Loucy (cell line): Measurements from ENCODE around the gene TNFRSF25.

Experiments used
- H2AFZ ChIP-seq: fragments of 200-600 bp; sonication (generic); 2 replicates; pipeline ENCODE4 v1.6.0; 2016; ENCODE audit warnings: antibody characterized with exemption, mild to moderate bottlenecking, low read length, moderate library complexity
- H3F3A ChIP-seq: fragments of 200-600 bp; 2 replicates; pipeline ENCODE4 v1.6.0; 2016; ENCODE audit warnings: antibody characterized with exemption, low read depth, mild to moderate bottlenecking
- H3K27me3 ChIP-seq: fragments of 200-600 bp; sonication (generic); 2 replicates; pipeline ENCODE4 v1.6.1; 2014; ENCODE audit warnings: low read length, mild to moderate bottlenecking; ENCODE audit not compliant: insufficient read depth, poor library complexity, severe bottlenecking
- H3K36me3 ChIP-seq: fragments of 200-600 bp; sonication (generic); 2 replicates; pipeline ENCODE4 v1.6.1; 2016; ENCODE audit warnings: low read length; ENCODE audit not compliant: insufficient read depth
- H3K4me1 ChIP-seq: fragments of 200-600 bp; sonication (generic); 2 replicates; pipeline ENCODE4 v1.5.1; 2014; ENCODE audit warnings: low read length, mild to moderate bottlenecking; ENCODE audit not compliant: insufficient read depth, poor library complexity, severe bottlenecking
- H3K4me2 ChIP-seq: fragments of 200-600 bp; sonication (generic); 2 replicates; pipeline ENCODE4 v1.6.0; 2014; ENCODE audit warnings: antibody characterized with exemption, low read length, low read depth, mild to moderate bottlenecking; ENCODE audit not compliant: poor library complexity, severe bottlenecking
- H3K4me3 ChIP-seq: fragments of 200-600 bp; sonication (generic); 2 replicates; pipeline ENCODE4 v1.5.1; 2014; ENCODE audit warnings: low read length, mild to moderate bottlenecking, mixed read lengths; ENCODE audit not compliant: poor library complexity, severe bottlenecking
- H3K79me2 ChIP-seq: fragments of 200-600 bp; sonication (generic); 2 replicates; pipeline ENCODE4 v1.6.1; 2014; ENCODE audit warnings: low read length; ENCODE audit not compliant: insufficient read depth
- H3K9ac ChIP-seq: fragments of 200-600 bp; sonication (generic); 2 replicates; pipeline ENCODE4 v1.6.0; 2014; ENCODE audit warnings: mild to moderate bottlenecking, low read depth, low read length, moderate library complexity; ENCODE audit not compliant: poor library complexity, severe bottlenecking
- H3K9me2 ChIP-seq: fragments of 200-600 bp; sonication (generic); replicated peaks from 2 replicates; pipeline ENCODE4 v1.6.1; 2016; ENCODE audit warnings: low read depth, low read length, mixed read lengths
- H3K9me3 ChIP-seq: fragments of 200-600 bp; sonication (generic); 2 replicates; pipeline ENCODE4 v1.6.1; 2014; ENCODE audit warnings: mild to moderate bottlenecking, antibody characterized with exemption, low read length, low read depth; ENCODE audit not compliant: insufficient read depth
- H4K20me1 ChIP-seq: fragments of 200-600 bp; sonication (generic); 2 replicates; pipeline ENCODE4 v1.6.0; 2014; ENCODE audit warnings: antibody characterized with exemption, low read length, mild to moderate bottlenecking; ENCODE audit not compliant: insufficient read depth, poor library complexity, severe bottlenecking
- EZH2phosphoT487 ChIP-seq: fragments of 200-600 bp; IDR thresholded peaks from 2 replicates; pipeline ENCODE4 v1.6.1; 2018; ENCODE audit warnings: antibody characterized with exemption, mild to moderate bottlenecking, moderate library complexity, borderline replicate concordance
- TF ChIP-seq, protein P1 (sequence below): fragments of 200-600 bp; sonication (generic); conservative IDR thresholded peaks from 2 replicates; pipeline ENCODE4 v1.5.1; 2014; ENCODE audit warnings: mild to moderate bottlenecking, antibody characterized with exemption, low read length

The TNFRSF25 gene

DNA sequence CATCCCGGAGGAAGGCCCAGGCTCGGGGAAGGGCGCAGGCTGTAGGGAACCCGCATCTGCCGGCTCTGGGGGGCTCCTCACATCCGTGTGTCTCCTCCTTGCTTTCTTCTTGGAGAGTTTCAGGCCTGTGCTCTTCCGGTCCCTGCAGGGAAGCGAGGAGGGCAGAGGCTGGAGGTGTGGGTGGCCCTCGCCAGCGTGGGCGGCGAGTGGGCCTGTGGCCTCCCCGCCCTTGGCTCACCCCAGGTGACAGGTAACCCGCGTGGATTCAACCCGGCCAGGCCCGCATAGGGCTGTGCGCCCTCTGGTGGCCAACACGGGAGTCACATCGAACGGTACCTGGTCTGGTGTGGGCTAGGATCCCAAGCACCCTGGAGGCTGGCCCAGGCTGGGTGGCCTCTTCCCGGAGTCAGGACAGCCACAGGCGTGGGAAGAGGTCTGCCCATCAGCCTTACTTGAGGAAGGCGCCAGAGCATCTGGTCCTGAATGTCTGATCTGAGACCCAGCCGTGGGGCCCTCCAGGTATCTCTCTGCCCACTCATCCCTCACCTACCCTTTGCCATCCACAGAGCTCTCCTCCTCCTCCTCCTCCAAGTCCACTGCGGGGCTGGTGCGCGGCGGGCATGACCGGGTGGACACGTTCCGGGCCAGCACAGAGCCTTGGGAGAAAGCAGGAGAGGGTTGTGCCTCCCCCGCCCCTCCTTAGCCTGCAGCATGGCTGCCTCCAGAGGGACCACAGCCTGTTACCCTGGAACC lies 9.6 kb upstream of the TNFRSF25 start:
- H4K20me1 ChIP-seq = no peaks in the 10 kb centered on the region
- no peaks in the 10 kb centered on the region for H3K9me2 ChIP-seq
- H3K36me3 ChIP-seq = no peaks in the 10 kb centered on the region
- H3K9me3 ChIP-seq = no peaks in the 10 kb centered on the region
- H3K79me2 ChIP-seq = no peaks in the 10 kb centered on the region
- no peak overlapping the region for H3K4me2 ChIP-seq
- TF ChIP-seq, protein P1, sequence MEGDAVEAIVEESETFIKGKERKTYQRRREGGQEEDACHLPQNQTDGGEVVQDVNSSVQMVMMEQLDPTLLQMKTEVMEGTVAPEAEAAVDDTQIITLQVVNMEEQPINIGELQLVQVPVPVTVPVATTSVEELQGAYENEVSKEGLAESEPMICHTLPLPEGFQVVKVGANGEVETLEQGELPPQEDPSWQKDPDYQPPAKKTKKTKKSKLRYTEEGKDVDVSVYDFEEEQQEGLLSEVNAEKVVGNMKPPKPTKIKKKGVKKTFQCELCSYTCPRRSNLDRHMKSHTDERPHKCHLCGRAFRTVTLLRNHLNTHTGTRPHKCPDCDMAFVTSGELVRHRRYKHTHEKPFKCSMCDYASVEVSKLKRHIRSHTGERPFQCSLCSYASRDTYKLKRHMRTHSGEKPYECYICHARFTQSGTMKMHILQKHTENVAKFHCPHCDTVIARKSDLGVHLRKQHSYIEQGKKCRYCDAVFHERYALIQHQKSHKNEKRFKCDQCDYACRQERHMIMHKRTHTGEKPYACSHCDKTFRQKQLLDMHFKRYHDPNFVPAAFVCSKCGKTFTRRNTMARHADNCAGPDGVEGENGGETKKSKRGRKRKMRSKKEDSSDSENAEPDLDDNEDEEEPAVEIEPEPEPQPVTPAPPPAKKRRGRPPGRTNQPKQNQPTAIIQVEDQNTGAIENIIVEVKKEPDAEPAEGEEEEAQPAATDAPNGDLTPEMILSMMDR = peak; percentile 91
- TF ChIP-seq EZH2phosphoT487 = no peak
- no peaks in the 10 kb centered on the region for H3K4me1 ChIP-seq
- H3K9ac ChIP-seq = no peak overlapping the region
- no peak overlapping the region for H3K4me3 ChIP-seq
- H3F3A ChIP-seq = no peaks in the 10 kb centered on the region
- H3K27me3 ChIP-seq = no peaks in the 10 kb centered on the region
- H2AFZ ChIP-seq = no peak overlapping the region

DNA sequence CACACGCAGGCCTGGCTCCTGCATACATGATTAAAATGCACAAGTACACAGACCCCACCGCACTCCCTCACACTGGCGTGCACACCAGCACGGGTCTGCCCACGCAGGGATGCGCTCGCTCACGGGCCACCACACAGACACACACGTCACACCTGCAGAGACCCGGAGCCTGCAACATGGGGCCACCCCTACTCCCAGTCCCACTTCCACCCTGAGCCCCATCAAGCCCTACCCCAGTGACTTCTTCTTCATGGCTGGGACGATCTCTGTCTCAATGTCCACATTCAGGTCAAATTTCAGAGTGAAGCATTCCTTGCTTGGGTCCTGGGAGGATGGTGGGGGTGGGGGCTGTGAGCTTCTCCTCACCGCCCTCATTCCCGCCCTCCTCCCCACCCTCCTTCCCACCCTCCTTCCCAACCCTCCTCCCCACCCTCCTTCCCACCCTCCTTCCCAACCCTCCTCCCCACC lies 8.9 kb upstream of the TNFRSF25 start:
- Histone ChIP-seq H3K9me3 (no peaks in the 10 kb centered on the region), H3K4me1 (no peaks in the 10 kb centered on the region), H3K4me2 (no peak overlapping the region), H3K4me3 (no peak overlapping the region), H3K36me3 (no peaks in the 10 kb centered on the region), H3K27me3 (no peaks in the 10 kb centered on the region), H2AFZ (no peak overlapping the region), H4K20me1 (no peaks in the 10 kb centered on the region), H3K9me2 (no peaks in the 10 kb centered on the region), H3F3A (no peaks in the 10 kb centered on the region), H3K9ac (no peak overlapping the region), H3K79me2 (no peaks in the 10 kb centered on the region)
- TF ChIP-seq, protein P1 = no peak
- no peak for TF ChIP-seq EZH2phosphoT487

DNA sequence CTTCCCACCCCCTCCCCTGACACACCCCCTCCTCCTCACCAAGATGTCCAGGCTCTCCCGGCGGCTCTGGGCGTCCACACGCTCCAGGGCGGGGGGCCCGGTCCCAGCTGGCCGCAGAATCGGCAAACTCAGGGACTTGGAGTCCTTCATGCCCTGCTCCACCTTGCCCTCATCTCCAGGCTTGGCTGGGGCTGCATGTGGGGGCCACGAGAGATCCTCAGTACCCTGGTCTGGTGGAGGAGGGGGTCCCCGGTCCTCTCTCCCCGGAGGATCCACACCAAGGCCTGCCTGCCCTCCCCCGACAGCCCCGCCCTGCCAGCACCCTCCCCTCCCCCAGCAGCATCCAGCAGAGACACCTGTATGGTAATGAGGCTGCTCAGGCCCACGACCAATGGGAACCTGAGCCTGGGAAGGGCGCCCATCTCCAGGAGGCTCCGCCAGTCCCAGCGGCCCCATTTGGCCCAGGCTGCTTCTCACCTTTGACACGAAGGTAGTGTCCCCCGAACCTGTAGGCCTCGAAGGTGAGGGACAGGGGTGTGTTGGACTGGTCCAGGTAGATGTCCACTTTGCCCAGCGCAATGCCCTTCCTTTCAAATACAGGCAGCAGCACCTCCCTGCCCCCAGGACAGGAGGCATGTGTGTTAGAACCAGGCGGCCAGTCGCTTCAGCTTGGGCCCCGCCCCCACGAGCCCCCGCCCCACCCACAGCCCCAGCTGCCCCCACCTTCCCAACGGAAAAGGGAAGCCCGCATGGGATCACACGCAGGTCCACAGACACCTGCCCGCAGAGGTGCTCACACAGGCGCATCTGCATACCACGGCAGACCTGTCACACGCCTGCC lies 8.2 kb upstream of the TNFRSF25 start:
- Histone ChIP-seq H3K27me3 (no peaks in the 10 kb centered on the region), H3K36me3 (no peaks in the 10 kb centered on the region), H3K9me2 (no peaks in the 10 kb centered on the region), H3K4me3 (no peak overlapping the region), H3K4me1 (no peaks in the 10 kb centered on the region), H3K4me2 (no peak overlapping the region), H3F3A (no peaks in the 10 kb centered on the region), H3K9me3 (no peaks in the 10 kb centered on the region), H4K20me1 (no peaks in the 10 kb centered on the region), H2AFZ (no peak overlapping the region), H3K79me2 (no peaks in the 10 kb centered on the region), H3K9ac (no peak overlapping the region)
- TF ChIP-seq, protein P1 = no peak
- TF ChIP-seq EZH2phosphoT487 = no peak
